NCI-H1436 (cell line): ENCODE measurements around the gene USP24.
"Not testable (repeated sequence)": the region's sequence is repeated elsewhere in the genome, so short reads cannot be mapped to it uniquely, and the experiment has no call there.

Source experiments
- DNase-seq: peaks from one replicate; lab custom pipeline; 2025; lab: John Stamatoyannopoulos, UW

Gene USP24

GRCh38 chr1:55229726-55230125, 14.6 kb upstream of the USP24 start:
- not testable (repeated sequence) for DNase-seq

- no peak for DNase-seq
These were observed 10.1 kb upstream of the USP24 start for GRCh38 chr1:55225228-55225627.

- no peak for DNase-seq
These were observed 9.6 kb upstream of the USP24 start for GRCh38 chr1:55224729-55225128.

GRCh38 chr1:55222152-55222551, 7.0 kb upstream of the USP24 start:
- DNase-seq, result no peak

- no peak for DNase-seq
These were observed 2.2 kb upstream of the USP24 start for GRCh38 chr1:55217226-55217986.

- no peak for DNase-seq
These were observed 932 bp upstream of the USP24 start for GRCh38 chr1:55216096-55216495.

- DNase-seq, result no peak
These were observed 300 bp downstream of the USP24 start for GRCh38 chr1:55214934-55215193.

GRCh38 chr1:55214212-55214933, 791 bp downstream of the USP24 start:
- DNase-seq, result no peak

GRCh38 chr1:55213885-55214211, 1.3 kb downstream of the USP24 start:
- no peak for DNase-seq

- no peak for DNase-seq
These were observed 1.8 kb downstream of the USP24 start for GRCh38 chr1:55213151-55213884.

- DNase-seq, result no peak
These were observed 2.6 kb downstream of the USP24 start for GRCh38 chr1:55212349-55213150.

- DNase-seq, result no peak
These were observed 3.3 kb downstream of the USP24 start for GRCh38 chr1:55211863-55212262.

GRCh38 chr1:55210990-55211801, 4.0 kb downstream of the USP24 start:
- no peak for DNase-seq

GRCh38 chr1:55209247-55209646, 5.9 kb downstream of the USP24 start:
- DNase-seq, result no peak

GRCh38 chr1:55206210-55206609, 9.0 kb downstream of the USP24 start:
- DNase-seq, result no peak

GRCh38 chr1:55204997-55205396, 10.2 kb downstream of the USP24 start:
- no peak for DNase-seq

- DNase-seq, result no peak
These were observed 12.1 kb downstream of the USP24 start for GRCh38 chr1:55203064-55203463.

- no peak for DNase-seq
These were observed 14.5 kb downstream of the USP24 start for GRCh38 chr1:55200667-55201066.

GRCh38 chr1:55199735-55200134, 15.4 kb downstream of the USP24 start:
- not testable (repeated sequence) for DNase-seq

- no peak for DNase-seq
These were observed 17.1 kb downstream of the USP24 start for GRCh38 chr1:55198044-55198443.

GRCh38 chr1:55197099-55197498, 18.1 kb downstream of the USP24 start:
- no peak for DNase-seq
